Choroid plexus epithelial cell (primary cell): ENCODE results near the gene PRPF40B.

Experiments used
- DNase-seq: peaks from one replicate; pipeline ENCODE4 v3.0.0-alpha.2; 2010; ENCODE audit warnings: low read depth
- H3K4me3 ChIP-seq: 2 replicates; pipeline ENCODE4 v1.5.1; 2011; ENCODE audit warnings: low read depth, mild to moderate bottlenecking, control low read depth, low read length, moderate library complexity
- TF ChIP-seq, protein P1 (sequence below): conservative IDR thresholded peaks from 2 replicates; pipeline ENCODE4 v1.5.1; 2011; ENCODE audit warnings: low read depth, mild to moderate bottlenecking, control low read depth, inconsistent platforms, low read length, moderate library complexity

PRPF40B gene

DNA sequence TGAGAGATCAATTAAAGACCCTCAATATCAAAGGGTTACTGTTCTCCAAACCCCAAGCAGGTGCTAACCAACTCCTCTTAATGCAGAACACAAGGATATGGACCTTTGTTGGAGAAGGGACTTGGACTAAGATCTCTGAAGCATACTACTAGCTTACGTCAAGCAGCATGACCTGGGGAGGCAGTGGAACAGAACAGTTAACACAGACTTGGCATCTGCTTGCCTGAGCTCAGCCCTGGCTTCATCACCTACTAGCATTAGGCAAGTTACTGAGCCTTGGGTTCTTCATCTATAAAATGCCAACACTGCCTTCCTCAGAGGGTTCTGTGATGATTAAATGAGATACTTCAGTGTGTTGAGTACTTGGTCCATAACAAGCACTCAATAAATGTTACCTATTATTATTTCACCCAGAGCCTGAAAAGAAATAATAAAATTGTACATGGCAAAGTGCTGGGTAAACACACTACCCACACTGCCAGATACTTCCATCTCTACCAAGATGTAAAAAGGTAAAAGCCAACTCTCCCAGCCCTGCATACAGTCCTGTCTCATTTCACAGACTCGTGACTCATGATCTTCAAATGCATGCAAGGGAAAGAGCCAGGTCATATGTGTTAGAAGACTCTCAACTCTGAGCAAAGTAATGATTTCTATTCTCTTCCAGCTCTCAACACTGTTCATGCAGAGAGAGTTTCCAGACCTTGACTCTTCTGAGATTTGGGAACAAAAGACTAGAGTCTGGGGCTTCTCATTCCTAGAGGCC lies 44.1 kb downstream of the PRPF40B start:
- peak; percentile 69 for DNase-seq
- H3K4me3 ChIP-seq, result no peak overlapping the region
- TF ChIP-seq, protein P1, sequence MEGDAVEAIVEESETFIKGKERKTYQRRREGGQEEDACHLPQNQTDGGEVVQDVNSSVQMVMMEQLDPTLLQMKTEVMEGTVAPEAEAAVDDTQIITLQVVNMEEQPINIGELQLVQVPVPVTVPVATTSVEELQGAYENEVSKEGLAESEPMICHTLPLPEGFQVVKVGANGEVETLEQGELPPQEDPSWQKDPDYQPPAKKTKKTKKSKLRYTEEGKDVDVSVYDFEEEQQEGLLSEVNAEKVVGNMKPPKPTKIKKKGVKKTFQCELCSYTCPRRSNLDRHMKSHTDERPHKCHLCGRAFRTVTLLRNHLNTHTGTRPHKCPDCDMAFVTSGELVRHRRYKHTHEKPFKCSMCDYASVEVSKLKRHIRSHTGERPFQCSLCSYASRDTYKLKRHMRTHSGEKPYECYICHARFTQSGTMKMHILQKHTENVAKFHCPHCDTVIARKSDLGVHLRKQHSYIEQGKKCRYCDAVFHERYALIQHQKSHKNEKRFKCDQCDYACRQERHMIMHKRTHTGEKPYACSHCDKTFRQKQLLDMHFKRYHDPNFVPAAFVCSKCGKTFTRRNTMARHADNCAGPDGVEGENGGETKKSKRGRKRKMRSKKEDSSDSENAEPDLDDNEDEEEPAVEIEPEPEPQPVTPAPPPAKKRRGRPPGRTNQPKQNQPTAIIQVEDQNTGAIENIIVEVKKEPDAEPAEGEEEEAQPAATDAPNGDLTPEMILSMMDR, result no peak

DNA sequence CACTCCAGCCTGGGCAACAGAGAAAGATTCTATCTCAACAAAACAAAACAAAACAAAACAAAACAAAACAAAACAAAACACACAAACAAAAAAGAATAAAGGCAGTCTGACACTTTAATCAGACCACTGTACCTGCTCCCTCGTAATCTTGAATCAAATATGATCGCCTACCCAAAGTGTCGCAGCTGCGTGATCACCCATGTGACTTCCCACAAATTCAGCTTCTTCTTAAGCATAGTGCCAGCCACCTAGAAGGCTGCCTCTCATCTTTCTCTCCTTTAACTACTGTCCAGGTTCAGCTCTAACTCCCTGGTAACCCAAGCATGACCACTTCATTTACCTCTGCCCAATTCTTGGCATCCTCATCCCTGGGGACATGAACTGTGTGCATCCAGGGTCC lies 46.4 kb downstream of the PRPF40B start:
- no peak for DNase-seq
- H3K4me3 ChIP-seq, result no peak overlapping the region
- TF ChIP-seq, protein P1, result no peak

DNA sequence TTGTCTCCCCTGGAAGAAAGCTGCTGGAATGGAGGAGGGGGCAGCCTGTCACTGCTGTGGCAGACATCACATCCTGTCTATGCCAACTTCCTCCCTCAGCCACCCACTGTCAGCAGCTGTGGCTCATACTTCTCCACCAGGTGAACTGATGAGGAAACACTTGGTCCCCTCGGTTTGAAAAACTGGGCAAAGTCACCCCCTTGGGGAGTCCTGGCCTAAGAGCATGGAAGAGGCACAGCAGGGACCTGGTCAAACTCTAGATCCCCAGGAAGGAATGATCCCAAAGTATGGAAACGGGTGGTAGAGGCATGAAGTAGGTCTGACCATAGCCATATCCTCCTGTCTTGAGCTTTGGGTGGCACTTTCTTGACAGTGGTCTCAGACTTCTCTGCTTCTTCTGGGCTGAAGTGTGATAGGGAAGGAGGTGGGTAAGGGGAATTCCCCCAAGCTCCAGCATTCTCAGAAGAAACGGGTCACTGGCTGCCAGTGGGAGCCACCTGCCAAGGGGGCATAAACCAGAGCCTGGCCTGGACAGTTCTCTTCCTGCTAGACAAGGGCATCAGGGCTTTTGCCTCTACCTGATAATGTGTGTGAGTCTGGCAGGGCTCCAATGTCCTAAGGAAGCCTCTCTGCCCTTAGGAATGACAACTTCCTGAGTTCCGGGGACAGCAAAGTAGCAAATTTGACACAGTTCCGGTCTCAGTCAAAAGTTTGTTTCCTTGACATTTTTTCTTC lies 47.8 kb downstream of the PRPF40B start:
- no peak overlapping the region for H3K4me3 ChIP-seq
- TF ChIP-seq, protein P1, result no peak
- no peak for DNase-seq

DNA sequence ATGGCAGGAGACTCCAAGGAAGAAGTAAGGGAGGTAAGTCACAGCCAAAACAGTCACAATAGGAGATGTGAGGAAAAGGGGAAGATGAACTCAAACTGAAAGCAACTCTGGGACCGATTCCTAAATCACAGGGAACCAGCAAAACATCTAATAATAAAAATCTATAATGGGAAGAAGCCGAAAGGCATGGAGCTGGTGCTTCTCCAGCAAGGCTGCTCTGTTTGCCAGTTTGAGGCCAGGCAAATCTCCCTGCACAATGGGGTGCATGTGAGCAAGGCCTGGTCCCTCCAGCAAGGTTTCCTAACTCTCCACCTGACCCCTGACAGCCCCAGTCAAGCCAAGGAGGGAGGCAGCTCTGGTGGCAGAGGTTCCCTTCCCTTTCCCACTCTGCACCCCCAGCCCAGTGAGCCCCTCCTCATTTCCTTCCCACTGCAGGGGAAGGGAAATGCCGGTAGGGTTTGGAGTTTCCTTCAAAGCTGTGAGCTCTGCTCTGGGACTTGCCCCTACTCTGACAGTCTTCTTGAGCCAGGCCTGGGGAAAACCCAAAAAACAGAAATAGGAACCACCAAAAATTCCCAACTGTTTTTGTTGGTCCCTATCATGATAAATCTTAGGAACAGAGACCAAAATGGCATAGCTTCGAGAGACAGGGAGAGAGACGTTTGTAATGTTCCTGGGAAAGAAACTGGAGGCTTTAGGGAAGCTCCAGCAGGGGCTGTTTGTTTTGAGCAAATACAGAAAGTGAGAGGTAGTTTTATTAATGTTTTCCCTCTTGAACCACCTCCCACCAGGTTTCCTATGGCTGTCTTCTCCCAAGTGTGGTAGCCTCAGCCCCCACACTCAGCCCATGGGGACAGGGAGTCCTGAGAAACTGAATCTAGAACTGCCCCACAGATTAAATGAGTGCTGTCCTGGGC lies 49.2 kb downstream of the PRPF40B start:
- TF ChIP-seq, protein P1, result peak; percentile 3
- H3K4me3 ChIP-seq, result no peak overlapping the region
- DNase-seq, result no peak

DNA sequence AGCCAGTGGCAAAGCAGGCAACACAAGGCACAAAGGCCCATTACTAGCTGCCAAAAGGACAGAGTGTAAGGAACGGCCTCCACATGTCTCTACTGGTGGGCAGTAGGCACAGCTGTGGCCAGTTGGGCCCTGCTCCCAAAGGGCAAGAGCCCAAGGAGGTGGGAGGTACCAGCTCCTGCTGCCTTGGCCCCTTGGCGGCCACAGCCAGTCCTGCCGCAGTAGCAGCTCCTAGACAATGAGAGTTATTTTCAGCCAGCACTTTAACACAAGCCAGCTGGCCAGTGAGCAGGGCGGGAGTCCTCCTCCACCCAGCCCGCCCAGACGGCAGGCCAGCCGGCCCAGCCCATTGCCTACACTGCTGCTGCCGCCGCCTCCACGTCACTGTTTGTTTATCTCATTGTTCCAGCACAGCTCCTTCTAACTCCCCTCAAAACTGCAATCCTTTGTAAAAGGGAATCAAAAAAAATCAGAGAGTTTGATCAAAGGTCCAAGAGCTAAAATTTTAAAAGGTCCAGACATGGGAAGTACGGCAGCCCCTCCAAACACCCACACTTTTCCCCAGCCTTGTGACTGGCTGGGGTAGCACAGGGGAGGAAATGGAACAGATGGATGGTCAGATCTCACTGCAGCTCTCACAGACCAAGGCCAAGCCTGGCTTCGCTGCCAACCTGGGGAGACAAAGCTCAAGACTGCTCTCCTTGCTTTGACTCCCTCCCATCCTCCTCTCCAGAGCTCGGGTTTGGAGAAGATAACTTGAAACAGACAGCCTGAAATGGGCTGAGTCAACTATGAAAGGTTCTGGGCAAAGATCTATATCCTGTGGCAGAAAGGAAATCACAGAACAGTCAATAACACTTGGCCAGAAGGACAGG lies 50.3 kb downstream of the PRPF40B start:
- peak; percentile 96 for DNase-seq
- no peak overlapping the region for H3K4me3 ChIP-seq
- TF ChIP-seq, protein P1, result peak; percentile 44

DNA sequence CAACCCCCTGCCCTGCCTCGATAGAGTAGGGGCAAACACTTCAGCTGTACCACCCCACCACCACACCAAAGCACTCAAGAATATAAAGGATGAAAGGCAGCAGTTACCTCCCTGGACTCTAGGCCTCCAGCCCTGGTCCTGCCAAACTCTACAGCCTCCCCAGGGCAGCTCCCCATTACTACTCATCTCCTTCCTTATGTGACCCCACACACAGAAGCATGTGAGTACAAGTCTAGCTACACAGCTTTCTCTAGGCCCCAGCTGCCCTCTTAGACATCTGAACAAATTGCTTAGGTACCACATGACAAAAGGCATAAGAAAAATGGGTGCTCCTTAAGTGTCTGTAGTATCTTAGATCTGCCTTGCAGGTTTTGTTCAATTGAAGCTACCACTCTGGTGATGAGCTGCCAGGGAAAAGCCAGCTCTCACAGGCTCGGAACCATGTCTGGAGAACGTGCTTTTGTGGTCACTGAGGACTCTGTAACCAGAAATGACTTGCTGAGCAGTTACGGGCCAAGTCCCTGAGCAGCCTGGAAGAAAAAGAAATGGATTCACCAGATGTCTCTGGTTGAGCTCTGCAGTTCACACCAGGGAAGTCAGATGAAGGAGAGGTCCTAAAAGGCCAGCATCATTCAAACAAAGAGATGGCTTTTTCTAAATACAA lies 51.1 kb downstream of the PRPF40B start:
- H3K4me3 ChIP-seq, result no peak overlapping the region

More for the DNA sequence above, 51.1 kb downstream of the PRPF40B start:
- DNase-seq, result peak; percentile 34
- TF ChIP-seq, protein P1, result no peak
